HL-60 (cell line): ENCODE data around the gene ULBP1.
"Not testable (repeated sequence)": the region's sequence is repeated elsewhere in the genome, so short reads cannot be mapped to it uniquely, and the experiment has no call there.

Experiments used
- CTCF ChIP-seq: IDR thresholded peaks from one replicate; pipeline ENCODE4 v1.5.1; 2011; ENCODE audit warnings: low read length, control low read depth, inconsistent platforms; ENCODE audit not compliant: insufficient read depth
- GABPA ChIP-seq: IDR thresholded peaks from 2 replicates; pipeline ENCODE4 v1.6.1; 2012; ENCODE audit warnings: low read depth
- REST ChIP-seq: IDR thresholded peaks from 2 replicates; pipeline ENCODE4 v1.6.1; 2012; ENCODE audit warnings: low read depth; ENCODE audit not compliant: insufficient replicate concordance

- not testable (repeated sequence) for TF ChIP-seq CTCF, GABPA, REST
These were observed 51.7 kb downstream of the ULBP1 start for GRCh38 chr6:150015281-150016001.
